Measurements from ENCODE around the gene CCR9.

CCR9 gene

DNA sequence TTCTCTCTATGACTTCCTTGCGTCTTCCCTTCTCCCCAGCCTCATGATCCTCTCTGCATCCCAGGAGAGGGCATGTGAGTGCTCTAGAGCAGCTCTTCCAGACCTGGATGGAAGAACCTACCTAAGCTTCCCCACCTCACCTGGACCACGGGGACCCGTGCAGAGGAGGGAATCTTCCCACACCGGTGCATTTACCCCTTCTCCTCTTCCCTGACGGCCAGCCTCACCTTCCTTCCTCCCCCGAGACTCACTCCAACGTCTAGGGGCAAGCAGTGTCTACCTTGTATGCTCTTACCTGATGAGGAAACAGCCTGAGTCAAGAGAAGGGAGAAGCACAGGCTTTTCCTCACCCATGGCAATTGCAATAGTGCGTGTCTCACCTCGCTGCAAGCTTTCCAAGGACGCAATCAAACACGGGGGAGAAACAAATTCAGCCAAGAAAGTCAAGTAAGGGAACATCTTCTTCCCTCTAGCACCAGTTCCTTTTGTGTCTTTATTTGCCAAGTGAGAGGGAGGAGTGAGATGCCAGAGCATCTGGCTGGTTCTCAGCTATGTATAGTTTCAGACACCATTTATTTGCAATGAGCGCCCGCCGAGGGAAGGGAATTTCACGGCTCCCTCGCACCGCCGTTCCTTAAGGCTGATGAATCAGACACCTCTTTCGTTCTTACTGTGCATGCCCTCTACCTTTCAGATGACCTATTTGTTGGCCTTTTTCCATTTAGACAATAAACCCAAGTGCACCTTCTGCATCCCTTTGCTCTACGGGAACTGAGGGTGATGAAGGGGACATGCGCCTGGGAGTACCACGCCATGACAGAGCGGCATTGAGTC, 1.8 kb upstream of the CCR9 start:
- TF ChIP-seq, protein P1, sequence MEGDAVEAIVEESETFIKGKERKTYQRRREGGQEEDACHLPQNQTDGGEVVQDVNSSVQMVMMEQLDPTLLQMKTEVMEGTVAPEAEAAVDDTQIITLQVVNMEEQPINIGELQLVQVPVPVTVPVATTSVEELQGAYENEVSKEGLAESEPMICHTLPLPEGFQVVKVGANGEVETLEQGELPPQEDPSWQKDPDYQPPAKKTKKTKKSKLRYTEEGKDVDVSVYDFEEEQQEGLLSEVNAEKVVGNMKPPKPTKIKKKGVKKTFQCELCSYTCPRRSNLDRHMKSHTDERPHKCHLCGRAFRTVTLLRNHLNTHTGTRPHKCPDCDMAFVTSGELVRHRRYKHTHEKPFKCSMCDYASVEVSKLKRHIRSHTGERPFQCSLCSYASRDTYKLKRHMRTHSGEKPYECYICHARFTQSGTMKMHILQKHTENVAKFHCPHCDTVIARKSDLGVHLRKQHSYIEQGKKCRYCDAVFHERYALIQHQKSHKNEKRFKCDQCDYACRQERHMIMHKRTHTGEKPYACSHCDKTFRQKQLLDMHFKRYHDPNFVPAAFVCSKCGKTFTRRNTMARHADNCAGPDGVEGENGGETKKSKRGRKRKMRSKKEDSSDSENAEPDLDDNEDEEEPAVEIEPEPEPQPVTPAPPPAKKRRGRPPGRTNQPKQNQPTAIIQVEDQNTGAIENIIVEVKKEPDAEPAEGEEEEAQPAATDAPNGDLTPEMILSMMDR (conservative IDR thresholded peaks at IDR 0.05; ENCODE audit: low read length), result no peak
- no peak overlapping the region for H3K4me3 ChIP-seq (ENCODE audit: low read length)
- DNase-seq (ENCODE audit: low read depth), result no peak

DNA sequence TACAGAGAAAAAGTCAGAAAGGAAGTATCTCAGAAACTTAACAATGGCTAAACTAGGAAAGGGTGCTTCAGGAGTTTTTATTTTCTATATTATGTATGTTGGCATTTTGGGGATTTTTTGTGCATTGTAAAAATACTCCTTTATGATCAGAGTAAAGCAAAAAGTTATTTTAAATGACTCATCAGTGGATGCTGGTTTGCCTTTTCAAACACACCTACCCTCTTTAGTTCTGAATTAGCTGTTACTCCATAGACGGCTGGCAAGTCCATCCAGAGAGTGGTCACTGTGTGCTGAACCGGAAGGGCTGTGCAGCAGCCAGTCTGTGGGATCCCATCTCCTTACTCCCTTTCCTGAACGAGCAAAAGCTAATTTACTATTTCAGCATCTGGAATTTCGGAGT, 942 bp downstream of the CCR9 start:
- DNase-seq (ENCODE audit: low read depth), result no peak
- TF ChIP-seq, protein P1 (conservative IDR thresholded peaks at IDR 0.05; ENCODE audit: low read length), result no peak
- no peak overlapping the region for H3K4me3 ChIP-seq (ENCODE audit: low read length)

DNA sequence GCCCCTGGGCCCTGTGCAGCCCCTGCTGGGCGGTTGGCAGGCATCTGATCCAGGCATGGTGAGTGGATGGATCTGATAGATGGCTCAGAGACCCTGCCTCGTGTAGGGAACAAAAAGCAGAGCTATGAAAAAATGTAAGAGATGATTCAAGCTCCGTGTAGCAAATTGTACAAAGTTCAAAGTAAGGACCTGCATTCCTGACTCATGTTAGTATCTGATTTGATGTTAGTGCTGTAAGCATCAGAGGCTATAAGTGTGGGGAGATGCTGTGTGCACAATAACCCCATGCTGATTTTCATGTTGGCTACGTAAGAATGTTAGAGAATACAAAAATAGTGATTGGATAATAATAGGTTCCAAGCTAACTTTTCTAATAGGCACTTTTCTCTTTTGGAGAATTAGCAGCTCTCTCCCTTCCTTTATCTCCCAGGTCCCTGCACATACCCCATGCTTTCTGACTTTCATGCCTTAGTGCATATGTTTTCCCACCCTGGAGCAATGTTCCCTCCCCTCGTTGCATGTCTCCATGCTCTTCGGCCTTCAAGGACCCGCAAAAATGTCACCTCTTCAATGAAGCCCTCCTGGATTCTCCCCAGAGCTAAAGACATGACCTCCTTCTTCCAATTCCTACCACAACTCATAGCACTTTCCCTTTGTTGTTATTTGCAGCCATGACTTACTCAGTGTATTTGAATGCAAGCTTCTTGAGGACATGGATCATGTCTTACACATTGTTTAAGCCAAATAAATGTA, 1.6 kb downstream of the CCR9 start:
- DNase-seq (ENCODE audit: low read depth), result no peak
- TF ChIP-seq, protein P1 (conservative IDR thresholded peaks at IDR 0.05; ENCODE audit: low read length), result no peak
- H3K4me3 ChIP-seq (ENCODE audit: low read length), result no peak overlapping the region

DNA sequence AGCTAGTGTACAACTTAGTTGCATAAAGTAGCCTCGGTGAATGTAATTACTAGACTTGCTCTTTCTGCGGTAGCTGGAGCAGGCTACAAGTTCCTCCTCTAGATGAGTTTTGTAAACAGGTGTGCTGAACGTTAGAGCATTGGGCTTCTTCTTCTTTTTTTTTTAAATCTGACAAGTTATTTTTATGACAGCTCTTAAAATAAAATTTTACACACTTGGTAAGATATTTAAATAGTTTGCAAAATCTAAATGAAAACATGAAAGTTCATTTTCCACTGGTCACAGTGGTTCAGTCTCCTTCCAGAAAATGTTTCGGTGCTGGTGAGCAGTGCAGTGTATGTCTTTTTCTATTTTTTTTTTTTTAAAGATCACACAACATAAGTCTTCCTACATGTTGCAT, 3.0 kb downstream of the CCR9 start:
- no peak overlapping the region for H3K4me3 ChIP-seq (ENCODE audit: low read length)
- DNase-seq (ENCODE audit: low read depth), result no peak
- TF ChIP-seq, protein P1 (conservative IDR thresholded peaks at IDR 0.05; ENCODE audit: low read length), result no peak

DNA sequence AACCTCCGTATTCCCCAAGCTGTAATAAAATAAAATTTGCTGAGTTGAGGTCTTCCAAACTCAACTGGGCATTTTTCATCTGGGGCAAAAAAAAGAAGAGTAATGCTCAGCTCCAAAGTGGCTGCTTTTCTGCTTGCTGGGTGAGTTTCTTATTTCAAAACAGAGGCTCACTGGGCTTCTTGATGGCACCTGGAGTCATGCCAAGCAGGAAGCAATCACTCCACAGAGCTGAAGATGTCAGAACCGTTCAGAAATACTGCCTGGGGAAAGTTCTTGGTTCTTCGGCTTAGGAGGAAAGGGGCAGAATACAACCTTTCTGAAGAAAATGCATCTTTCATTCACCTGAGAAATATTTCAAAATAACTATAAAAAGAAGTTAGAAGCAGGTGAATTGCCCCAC, 4.1 kb downstream of the CCR9 start:
- TF ChIP-seq, protein P1 (conservative IDR thresholded peaks at IDR 0.05; ENCODE audit: low read length), result no peak
- no peak overlapping the region for H3K4me3 ChIP-seq (ENCODE audit: low read length)
- no peak for DNase-seq (ENCODE audit: low read depth)

DNA sequence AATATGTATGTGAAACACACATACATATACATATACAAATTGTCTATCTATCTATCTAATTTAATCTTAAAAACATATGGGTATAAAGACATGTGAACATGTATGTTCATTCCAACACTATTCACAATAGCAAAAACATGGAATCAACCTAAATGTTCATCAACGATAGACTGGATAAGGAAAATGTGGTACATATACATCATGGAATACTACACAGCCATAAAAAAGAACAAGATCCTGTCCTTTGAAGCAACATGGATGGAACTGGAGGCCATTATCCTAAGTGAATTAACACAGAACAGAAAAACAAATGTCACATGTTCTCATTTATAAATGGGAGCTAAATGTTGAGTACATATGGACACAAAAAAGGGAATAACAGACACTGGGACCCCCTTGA, 5.8 kb downstream of the CCR9 start:
- no peak for DNase-seq (ENCODE audit: low read depth)
- no peak overlapping the region for H3K4me3 ChIP-seq (ENCODE audit: low read length)

More for the DNA sequence above, 5.8 kb downstream of the CCR9 start:
- TF ChIP-seq, protein P1 (conservative IDR thresholded peaks at IDR 0.05; ENCODE audit: low read length), result no peak

Measured in AG10803 (cell line).